Measurements from ENCODE around the gene HPCAL1. TPM values are rescaled to one million over a fixed set of nuclear protein-coding genes. Genes with fewer than 3 reads are reported as not detected.

Gene HPCAL1
- total and polyA plus RNA-seq, 2 experiments from 2014 or later: 8.3 to 25.4 TPM

DNA sequence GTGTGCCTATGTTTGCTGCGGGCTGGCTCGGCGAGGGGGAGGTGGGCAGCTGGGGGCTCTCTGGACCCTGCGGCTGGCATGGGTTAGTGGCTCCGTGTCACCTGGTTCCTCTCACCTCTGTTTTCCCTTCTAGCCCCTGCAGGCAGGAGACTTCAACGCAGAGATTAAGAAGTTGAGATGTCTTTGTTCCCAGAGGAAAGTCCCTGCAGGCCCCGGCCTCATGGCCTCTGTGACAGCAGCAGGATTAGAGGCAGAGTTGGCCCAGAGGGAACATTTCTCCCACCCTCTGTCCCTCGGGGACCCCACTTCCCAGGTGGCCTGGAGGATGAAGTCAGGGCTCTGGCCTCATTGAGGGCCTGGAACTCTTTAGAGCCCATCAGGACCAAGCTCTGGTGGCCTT, 56.5 kb downstream of the HPCAL1 start:
- TF ChIP-seq, protein P1, sequence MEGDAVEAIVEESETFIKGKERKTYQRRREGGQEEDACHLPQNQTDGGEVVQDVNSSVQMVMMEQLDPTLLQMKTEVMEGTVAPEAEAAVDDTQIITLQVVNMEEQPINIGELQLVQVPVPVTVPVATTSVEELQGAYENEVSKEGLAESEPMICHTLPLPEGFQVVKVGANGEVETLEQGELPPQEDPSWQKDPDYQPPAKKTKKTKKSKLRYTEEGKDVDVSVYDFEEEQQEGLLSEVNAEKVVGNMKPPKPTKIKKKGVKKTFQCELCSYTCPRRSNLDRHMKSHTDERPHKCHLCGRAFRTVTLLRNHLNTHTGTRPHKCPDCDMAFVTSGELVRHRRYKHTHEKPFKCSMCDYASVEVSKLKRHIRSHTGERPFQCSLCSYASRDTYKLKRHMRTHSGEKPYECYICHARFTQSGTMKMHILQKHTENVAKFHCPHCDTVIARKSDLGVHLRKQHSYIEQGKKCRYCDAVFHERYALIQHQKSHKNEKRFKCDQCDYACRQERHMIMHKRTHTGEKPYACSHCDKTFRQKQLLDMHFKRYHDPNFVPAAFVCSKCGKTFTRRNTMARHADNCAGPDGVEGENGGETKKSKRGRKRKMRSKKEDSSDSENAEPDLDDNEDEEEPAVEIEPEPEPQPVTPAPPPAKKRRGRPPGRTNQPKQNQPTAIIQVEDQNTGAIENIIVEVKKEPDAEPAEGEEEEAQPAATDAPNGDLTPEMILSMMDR (conservative IDR thresholded peaks at IDR 0.05; ENCODE audit: low read depth in 2 of 2): no peak
- TF ChIP-seq, protein P2, sequence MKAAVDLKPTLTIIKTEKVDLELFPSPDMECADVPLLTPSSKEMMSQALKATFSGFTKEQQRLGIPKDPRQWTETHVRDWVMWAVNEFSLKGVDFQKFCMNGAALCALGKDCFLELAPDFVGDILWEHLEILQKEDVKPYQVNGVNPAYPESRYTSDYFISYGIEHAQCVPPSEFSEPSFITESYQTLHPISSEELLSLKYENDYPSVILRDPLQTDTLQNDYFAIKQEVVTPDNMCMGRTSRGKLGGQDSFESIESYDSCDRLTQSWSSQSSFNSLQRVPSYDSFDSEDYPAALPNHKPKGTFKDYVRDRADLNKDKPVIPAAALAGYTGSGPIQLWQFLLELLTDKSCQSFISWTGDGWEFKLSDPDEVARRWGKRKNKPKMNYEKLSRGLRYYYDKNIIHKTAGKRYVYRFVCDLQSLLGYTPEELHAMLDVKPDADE (IDR thresholded peaks at IDR 0.05): no peak
- TF ChIP-seq EZH2phosphoT487 (IDR thresholded peaks at IDR 0.05; ENCODE audit: unreplicated experiment): no peak
- TF ChIP-seq POLR2AphosphoS5 (IDR thresholded peaks at IDR 0.05; ENCODE audit: low read depth): no peak
- H3K79me2 ChIP-seq (replicated peaks; ENCODE audit: insufficient read depth): no peaks in the 10 kb centered on the region
- no peak overlapping the region for H3K27ac Mint-ChIP-seq

DNA sequence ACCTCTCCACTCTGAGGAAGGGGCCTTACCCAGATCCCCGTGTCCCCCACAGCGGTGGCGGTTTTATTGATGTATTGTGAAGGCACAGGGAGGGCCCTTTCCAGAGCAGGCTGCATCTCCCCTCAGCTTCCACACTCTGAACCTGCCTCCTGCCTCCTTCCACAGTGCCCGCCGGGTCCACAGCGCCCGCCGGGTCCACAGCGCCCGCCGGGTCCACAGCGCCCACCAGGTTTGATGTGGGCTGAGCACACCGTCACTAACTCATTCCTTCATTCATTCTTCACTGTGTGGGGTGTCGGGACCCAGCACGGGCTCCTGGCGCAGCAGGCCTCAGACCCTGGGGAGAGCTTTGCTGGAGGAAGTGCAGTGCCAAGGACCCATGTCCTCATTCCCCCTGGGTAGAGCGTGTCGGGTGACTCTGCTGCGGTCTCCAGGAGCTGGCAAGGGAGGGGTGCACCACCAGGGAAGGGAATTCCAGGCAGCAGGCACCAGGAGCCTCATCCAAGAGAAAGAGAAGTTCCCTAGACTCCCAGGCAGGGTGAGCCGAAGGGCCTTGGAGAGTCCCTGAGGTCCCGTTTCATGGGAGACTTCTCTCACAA, 57.1 kb downstream of the HPCAL1 start:
- Mint-ChIP-seq H3K36me3 (ENCODE audit: low read depth) (no peaks in the 10 kb centered on the region), H3K4me1 (peaks cover 11% of the 10 kb centered on the region), H3K27ac (no peak overlapping the region), H3K9me3 (no peaks in the 10 kb centered on the region), H3K27me3 (ENCODE audit: insufficient read depth, low read depth, poor library complexity) (peaks cover 4% of the 10 kb centered on the region), H3K4me3 (no peak overlapping the region)
- Histone ChIP-seq H3K4me2 (no peak overlapping the region), H3K4me1 (ENCODE audit: insufficient read depth) (no peaks in the 10 kb centered on the region), H4K20me1 (replicated peaks; ENCODE audit: insufficient read depth) (no peaks in the 10 kb centered on the region), H3K27me3 (ENCODE audit: insufficient read depth) (no peaks in the 10 kb centered on the region), H3K79me2 (replicated peaks; ENCODE audit: insufficient read depth) (no peaks in the 10 kb centered on the region), H3K27ac (ENCODE audit: low read depth) (no peak overlapping the region), H3K9me2 (ENCODE audit: insufficient read depth) (no peaks in the 10 kb centered on the region), H3K4me3 (no peak overlapping the region), H2AFZ (no peak overlapping the region), H3F3A (replicated peaks; ENCODE audit: low read depth) (no peaks in the 10 kb centered on the region), H3K36me3 (ENCODE audit: insufficient read depth) (no peaks in the 10 kb centered on the region)
- DNase-seq (ENCODE audit: low spot score): no peak
- no peak for ATAC-seq
- TF ChIP-seq CREB1 (CRISPR knock-in tag; IDR thresholded peaks at IDR 0.05; ENCODE audit: low read depth): no peak
- TF ChIP-seq, protein P3, sequence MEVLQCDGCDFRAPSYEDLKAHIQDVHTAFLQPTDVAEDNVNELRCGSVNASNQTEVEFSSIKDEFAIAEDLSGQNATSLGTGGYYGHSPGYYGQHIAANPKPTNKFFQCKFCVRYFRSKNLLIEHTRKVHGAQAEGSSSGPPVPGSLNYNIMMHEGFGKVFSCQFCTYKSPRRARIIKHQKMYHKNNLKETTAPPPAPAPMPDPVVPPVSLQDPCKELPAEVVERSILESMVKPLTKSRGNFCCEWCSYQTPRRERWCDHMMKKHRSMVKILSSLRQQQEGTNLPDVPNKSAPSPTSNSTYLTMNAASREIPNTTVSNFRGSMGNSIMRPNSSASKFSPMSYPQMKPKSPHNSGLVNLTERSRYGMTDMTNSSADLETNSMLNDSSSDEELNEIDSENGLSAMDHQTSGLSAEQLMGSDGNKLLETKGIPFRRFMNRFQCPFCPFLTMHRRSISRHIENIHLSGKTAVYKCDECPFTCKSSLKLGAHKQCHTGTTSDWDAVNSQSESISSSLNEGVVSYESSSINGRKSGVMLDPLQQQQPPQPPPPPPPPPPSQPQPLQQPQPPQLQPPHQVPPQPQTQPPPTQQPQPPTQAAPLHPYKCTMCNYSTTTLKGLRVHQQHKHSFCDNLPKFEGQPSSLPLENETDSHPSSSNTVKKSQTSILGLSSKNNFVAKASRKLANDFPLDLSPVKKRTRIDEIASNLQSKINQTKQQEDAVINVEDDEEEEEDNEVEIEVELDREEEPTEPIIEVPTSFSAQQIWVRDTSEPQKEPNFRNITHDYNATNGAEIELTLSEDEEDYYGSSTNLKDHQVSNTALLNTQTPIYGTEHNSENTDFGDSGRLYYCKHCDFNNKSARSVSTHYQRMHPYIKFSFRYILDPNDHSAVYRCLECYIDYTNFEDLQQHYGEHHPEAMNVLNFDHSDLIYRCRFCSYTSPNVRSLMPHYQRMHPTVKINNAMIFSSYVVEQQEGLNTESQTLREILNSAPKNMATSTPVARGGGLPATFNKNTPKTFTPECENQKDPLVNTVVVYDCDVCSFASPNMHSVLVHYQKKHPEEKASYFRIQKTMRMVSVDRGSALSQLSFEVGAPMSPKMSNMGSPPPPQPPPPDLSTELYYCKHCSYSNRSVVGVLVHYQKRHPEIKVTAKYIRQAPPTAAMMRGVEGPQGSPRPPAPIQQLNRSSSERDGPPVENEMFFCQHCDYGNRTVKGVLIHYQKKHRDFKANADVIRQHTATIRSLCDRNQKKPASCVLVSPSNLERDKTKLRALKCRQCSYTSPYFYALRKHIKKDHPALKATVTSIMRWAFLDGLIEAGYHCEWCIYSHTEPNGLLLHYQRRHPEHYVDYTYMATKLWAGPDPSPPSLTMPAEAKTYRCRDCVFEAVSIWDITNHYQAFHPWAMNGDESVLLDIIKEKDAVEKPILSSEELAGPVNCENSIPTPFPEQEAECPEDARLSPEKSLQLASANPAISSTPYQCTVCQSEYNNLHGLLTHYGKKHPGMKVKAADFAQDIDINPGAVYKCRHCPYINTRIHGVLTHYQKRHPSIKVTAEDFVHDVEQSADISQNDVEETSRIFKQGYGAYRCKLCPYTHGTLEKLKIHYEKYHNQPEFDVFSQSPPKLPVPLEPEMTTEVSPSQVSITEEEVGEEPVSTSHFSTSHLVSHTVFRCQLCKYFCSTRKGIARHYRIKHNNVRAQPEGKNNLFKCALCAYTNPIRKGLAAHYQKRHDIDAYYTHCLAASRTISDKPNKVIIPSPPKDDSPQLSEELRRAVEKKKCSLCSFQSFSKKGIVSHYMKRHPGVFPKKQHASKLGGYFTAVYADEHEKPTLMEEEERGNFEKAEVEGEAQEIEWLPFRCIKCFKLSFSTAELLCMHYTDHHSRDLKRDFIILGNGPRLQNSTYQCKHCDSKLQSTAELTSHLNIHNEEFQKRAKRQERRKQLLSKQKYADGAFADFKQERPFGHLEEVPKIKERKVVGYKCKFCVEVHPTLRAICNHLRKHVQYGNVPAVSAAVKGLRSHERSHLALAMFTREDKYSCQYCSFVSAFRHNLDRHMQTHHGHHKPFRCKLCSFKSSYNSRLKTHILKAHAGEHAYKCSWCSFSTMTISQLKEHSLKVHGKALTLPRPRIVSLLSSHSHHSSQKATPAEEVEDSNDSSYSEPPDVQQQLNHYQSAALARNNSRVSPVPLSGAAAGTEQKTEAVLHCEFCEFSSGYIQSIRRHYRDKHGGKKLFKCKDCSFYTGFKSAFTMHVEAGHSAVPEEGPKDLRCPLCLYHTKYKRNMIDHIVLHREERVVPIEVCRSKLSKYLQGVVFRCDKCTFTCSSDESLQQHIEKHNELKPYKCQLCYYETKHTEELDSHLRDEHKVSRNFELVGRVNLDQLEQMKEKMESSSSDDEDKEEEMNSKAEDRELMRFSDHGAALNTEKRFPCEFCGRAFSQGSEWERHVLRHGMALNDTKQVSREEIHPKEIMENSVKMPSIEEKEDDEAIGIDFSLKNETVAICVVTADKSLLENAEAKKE (CRISPR knock-in tag; IDR thresholded peaks at IDR 0.05): no peak
- no peak for TF ChIP-seq ZNF331 (CRISPR knock-in tag; IDR thresholded peaks at IDR 0.05; ENCODE audit: low read depth)
- TF ChIP-seq POLR2AphosphoS5 (IDR thresholded peaks at IDR 0.05; ENCODE audit: low read depth): no peak
- TF ChIP-seq, protein P4, sequence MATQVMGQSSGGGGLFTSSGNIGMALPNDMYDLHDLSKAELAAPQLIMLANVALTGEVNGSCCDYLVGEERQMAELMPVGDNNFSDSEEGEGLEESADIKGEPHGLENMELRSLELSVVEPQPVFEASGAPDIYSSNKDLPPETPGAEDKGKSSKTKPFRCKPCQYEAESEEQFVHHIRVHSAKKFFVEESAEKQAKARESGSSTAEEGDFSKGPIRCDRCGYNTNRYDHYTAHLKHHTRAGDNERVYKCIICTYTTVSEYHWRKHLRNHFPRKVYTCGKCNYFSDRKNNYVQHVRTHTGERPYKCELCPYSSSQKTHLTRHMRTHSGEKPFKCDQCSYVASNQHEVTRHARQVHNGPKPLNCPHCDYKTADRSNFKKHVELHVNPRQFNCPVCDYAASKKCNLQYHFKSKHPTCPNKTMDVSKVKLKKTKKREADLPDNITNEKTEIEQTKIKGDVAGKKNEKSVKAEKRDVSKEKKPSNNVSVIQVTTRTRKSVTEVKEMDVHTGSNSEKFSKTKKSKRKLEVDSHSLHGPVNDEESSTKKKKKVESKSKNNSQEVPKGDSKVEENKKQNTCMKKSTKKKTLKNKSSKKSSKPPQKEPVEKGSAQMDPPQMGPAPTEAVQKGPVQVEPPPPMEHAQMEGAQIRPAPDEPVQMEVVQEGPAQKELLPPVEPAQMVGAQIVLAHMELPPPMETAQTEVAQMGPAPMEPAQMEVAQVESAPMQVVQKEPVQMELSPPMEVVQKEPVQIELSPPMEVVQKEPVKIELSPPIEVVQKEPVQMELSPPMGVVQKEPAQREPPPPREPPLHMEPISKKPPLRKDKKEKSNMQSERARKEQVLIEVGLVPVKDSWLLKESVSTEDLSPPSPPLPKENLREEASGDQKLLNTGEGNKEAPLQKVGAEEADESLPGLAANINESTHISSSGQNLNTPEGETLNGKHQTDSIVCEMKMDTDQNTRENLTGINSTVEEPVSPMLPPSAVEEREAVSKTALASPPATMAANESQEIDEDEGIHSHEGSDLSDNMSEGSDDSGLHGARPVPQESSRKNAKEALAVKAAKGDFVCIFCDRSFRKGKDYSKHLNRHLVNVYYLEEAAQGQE (IDR thresholded peaks at IDR 0.05; ENCODE audit: unreplicated experiment): no peak
- no peak for TF ChIP-seq EZH2phosphoT487 (IDR thresholded peaks at IDR 0.05; ENCODE audit: unreplicated experiment)

More for the DNA sequence above, 56.5 kb downstream of the HPCAL1 start:
- no peak overlapping the region for H3K4me3 Mint-ChIP-seq
- no peaks in the 10 kb centered on the region for H3K36me3 Mint-ChIP-seq (ENCODE audit: low read depth)
- H3K9me3 Mint-ChIP-seq: no peaks in the 10 kb centered on the region
- H3K27me3 Mint-ChIP-seq (ENCODE audit: insufficient read depth, low read depth, poor library complexity): no peaks in the 10 kb centered on the region
- no peaks in the 10 kb centered on the region for H3K4me1 ChIP-seq (ENCODE audit: insufficient read depth)
- no peak overlapping the region for H3K27ac ChIP-seq (ENCODE audit: low read depth)
- no peak overlapping the region for H3K4me2 ChIP-seq
- H4K20me1 ChIP-seq (replicated peaks; ENCODE audit: insufficient read depth): no peaks in the 10 kb centered on the region
- no peak overlapping the region for H3K4me3 ChIP-seq
- H3K4me1 Mint-ChIP-seq: peaks cover 11% of the 10 kb centered on the region
- H3F3A ChIP-seq (replicated peaks; ENCODE audit: low read depth): no peaks in the 10 kb centered on the region
- no peaks in the 10 kb centered on the region for H3K27me3 ChIP-seq (ENCODE audit: insufficient read depth)
- no peaks in the 10 kb centered on the region for H3K36me3 ChIP-seq (ENCODE audit: insufficient read depth)
- no peaks in the 10 kb centered on the region for H3K9me2 ChIP-seq (ENCODE audit: insufficient read depth)
- H2AFZ ChIP-seq: no peak overlapping the region
- no peak for ATAC-seq
- no peak for DNase-seq (ENCODE audit: low spot score)

Data from GM23338 (cell line).